ENCODE results near the gene ELAVL3. TPM values are rescaled to one million over a fixed set of nuclear protein-coding genes. Genes with fewer than 3 reads are reported as not detected.

Gene ELAVL3
- total RNA-seq, 6 donors from 2014 or later: 0.03 TPM; not detected in 5

DNA sequence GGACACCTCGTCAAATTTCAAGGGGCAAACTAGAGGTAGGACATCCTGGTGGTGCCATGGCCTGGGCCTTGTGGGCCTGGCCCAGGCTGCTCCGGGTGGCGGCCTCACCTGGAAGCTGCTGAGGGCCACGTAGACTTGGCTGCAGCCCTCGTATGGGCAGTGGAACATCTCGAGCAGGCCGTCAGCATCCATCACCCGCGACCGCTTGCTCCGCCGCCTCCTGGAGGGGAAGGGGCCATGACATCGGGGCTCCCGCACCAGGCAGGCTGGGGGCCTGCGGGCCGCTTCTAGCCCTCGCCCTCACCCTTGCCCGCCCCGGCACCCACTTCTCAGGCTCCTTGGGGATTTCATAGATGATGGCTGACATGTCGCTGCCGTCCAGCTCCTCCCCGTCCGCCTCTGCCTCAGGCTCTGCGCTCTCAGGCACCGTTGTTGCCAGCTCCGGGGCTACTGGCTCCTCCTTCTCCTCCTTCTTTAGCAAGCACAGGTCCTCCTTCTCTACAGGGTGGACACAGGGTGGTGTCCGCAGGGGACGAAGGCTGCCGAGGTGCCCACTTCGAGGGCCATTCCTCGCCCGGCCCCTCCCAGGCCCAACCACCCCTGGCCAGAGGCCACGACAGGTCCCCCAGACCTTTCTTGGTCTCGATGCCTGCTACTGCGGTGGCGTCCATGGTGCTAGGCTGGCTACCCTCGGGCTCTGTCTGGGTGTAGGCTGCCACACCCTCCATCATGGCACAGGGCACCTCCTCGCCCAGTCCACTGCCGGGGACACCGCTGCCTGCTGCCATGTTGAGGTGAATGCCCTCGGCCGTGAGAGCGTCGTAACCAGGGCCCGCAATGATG lies 6.0 kb upstream of the ELAVL3 start:
- H3K27me3 ChIP-seq: peaks cover 0 to 11% (median 7%) of the 10 kb centered on the region in 4 donors
- DNase-seq (peak in 1 of 2 donors; percentile 82), ATAC-seq (ENCODE audit: low FRiP score in 2 of 2) (no peak)
- no peak overlapping the region for H3K27ac ChIP-seq
- H3K9me3 ChIP-seq: no peaks in the 10 kb centered on the region
- H3K36me3 ChIP-seq: peaks cover 0 to 43% (median 15%) of the 10 kb centered on the region in 4 donors
- 93 to 94% methylated on average over 35 to 37 of the region's 45 CpGs for WGBS, 2 donors
- H3K4me1 ChIP-seq: peaks cover 15 to 20% (median 16%) of the 10 kb centered on the region in 4 donors
- TF ChIP-seq, protein P1, sequence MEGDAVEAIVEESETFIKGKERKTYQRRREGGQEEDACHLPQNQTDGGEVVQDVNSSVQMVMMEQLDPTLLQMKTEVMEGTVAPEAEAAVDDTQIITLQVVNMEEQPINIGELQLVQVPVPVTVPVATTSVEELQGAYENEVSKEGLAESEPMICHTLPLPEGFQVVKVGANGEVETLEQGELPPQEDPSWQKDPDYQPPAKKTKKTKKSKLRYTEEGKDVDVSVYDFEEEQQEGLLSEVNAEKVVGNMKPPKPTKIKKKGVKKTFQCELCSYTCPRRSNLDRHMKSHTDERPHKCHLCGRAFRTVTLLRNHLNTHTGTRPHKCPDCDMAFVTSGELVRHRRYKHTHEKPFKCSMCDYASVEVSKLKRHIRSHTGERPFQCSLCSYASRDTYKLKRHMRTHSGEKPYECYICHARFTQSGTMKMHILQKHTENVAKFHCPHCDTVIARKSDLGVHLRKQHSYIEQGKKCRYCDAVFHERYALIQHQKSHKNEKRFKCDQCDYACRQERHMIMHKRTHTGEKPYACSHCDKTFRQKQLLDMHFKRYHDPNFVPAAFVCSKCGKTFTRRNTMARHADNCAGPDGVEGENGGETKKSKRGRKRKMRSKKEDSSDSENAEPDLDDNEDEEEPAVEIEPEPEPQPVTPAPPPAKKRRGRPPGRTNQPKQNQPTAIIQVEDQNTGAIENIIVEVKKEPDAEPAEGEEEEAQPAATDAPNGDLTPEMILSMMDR (IDR thresholded peaks at IDR 0.05): no peak
- TF ChIP-seq POLR2AphosphoS5 (IDR thresholded peaks at IDR 0.05) (no peak), POLR2A (IDR thresholded peaks at IDR 0.05) (no peak)
- H3K4me3 ChIP-seq: no peak overlapping the region

DNA sequence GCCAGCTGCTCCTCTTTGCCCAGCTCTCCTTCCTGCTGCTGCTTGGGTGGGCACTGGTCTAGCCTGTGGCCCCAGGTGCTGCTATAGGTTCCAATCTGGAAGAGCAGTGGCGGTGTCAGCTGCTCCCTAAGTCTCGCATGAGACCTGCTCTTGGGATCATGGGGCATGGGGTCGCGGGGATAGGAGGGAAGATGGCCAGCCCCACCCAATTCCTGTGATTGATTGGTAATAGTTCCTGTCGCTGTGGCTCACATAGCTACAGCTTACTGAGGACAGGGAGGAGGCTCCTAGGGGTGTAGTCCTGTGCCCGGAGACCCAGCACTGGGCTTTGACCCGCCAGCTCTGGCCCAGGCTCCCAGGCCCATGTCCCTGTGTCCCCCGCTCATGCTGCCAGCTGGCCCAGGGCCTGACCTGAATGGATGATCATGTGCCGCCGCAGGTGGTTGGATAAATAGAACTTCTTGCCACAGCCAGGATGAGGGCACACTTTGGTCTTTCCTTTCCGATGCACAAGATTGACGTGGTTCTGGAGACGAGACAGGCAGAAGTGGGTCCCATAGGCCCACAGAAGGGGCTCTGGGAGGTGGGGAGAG lies 4.5 kb upstream of the ELAVL3 start:
- DNase-seq (no peak), ATAC-seq (ENCODE audit: low FRiP score in 2 of 2) (no peak)
- no peaks in the 10 kb centered on the region for H3K9me3 ChIP-seq
- H3K36me3 ChIP-seq: peaks cover 0 to 32% (median 12%) of the 10 kb centered on the region in 4 donors
- peaks cover 0 to 26% (median 20%) of the 10 kb centered on the region in 4 donors for H3K27me3 ChIP-seq
- peaks cover 18 to 35% (median 27%) of the 10 kb centered on the region in 4 donors for H3K4me1 ChIP-seq
- no peak overlapping the region for H3K27ac ChIP-seq
- no peak overlapping the region for H3K4me3 ChIP-seq
- 87 to 94% methylated on average over 4 to 12 of the region's 13 CpGs for WGBS, 2 donors
- TF ChIP-seq POLR2AphosphoS5 (IDR thresholded peaks at IDR 0.05): no peak

DNA sequence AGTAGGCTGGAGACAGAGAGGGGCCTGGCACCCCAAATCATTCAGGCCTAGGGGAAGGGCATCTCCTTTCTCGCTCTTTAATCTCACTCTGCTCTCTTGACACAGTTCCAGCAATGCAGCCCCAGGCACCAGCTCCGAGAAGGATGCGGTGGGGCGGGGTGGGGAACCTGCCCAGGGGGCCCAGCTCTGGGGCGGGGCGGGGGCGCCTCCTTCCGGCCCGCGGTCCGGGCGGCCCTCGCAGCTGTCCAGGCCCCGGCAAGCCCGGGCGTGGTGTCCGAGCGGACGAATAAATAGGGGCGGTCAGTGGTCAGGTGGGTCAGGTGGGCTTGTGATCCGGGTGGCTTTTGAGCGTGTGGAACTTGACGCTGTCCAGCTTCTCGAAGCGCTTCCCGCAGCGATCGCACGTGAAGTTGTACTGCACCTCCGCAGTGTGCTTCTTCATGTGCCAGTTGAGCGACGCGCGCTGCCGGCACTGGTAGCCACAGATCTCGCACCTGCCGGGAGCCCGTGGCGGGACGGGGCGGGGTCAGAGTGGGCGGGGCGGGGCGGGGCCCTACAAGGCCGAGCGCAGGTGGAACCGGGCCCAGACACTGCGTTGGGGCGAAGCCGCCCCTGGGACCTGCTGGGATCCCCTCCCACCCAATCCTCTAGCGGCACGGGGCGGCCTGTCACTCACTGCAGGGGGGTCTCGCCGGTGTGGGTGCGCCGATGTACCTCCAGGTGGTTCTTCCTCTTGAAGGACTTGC lies 2.7 kb upstream of the ELAVL3 start:
- TF ChIP-seq, protein P1 (IDR thresholded peaks at IDR 0.05): no peak
- no peak for TF ChIP-seq POLR2AphosphoS5 (IDR thresholded peaks at IDR 0.05)
- no peak for TF ChIP-seq POLR2A (IDR thresholded peaks at IDR 0.05)
- no peak for TF ChIP-seq EP300 (IDR thresholded peaks at IDR 0.05)
- peaks cover 0 to 25% (median 12%) of the 10 kb centered on the region in 4 donors for H3K36me3 ChIP-seq
- 83 to 90% methylated on average over 24 to 55 of the region's 57 CpGs for WGBS, 2 donors
- peak overlapping the region in 1 of 4 donors; percentile 23 for H3K27ac ChIP-seq
- H3K4me3 ChIP-seq: peak overlapping the region in 1 of 4 donors; percentile 46
- DNase-seq (peak in 1 of 2 donors; percentile 80), ATAC-seq (ENCODE audit: low FRiP score in 2 of 2) (no peak)
- H3K27me3 ChIP-seq: peaks cover 2 to 37% (median 30%) of the 10 kb centered on the region in 4 donors
- peaks cover 32 to 50% (median 40%) of the 10 kb centered on the region in 4 donors for H3K4me1 ChIP-seq
- no peaks in the 10 kb centered on the region for H3K9me3 ChIP-seq

DNA sequence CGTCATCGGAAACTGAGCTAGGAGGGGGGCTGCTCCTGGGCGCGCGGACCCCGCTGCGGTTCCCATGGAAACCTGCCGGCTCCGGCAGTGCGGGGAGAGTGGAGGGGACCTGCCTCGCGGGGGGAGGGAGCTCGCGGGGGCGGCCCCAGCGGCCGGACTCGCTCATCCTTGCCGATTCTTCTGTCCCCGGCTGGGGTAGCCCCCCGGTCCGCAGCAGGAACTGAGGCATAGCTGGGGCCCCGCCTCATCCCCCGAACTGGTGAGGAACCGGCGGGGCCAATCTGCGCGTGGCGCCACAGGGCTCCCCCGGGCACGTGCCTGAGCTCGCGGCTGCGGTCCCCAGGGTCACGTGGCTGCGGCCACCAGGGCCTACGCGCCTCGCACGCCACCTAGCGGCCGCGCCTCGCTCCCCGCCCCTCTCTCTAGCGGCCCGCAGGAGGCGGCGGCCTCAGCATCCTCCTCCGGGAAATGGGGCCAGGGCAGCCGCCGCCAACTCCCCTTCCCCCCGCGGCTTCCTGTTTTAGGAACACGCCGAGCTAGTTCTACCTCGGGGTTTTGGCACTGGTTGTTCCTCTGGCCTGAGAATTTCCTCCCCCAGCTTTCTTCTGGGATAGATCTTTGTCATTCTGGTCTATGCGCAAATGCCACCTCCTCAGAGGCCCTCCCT lies 1.7 kb upstream of the ELAVL3 start:
- Histone ChIP-seq H3K9me3 (no peaks in the 10 kb centered on the region), H3K4me1 (peaks cover 32 to 50% (median 40%) of the 10 kb centered on the region in 4 donors), H3K27ac (peak overlapping the region in 2 of 4 donors; percentile 23), H3K4me3 (peak overlapping the region in 3 of 4 donors; percentile 27 to 46 (median 37)), H3K36me3 (peaks cover 0 to 24% (median 11%) of the 10 kb centered on the region in 4 donors), H3K27me3 (peaks cover 2 to 37% (median 30%) of the 10 kb centered on the region in 4 donors)
- peak; percentile 86 to 98 for DNase-seq
- WGBS, 2 donors: 4 to 30% methylated on average over 1 to 16 of the region's 58 CpGs
- peak; percentile 52 to 74 for TF ChIP-seq POLR2AphosphoS5 (IDR thresholded peaks at IDR 0.05)
- TF ChIP-seq, protein P1 (IDR thresholded peaks at IDR 0.05): peak; percentile 95 to 99 (median 99)
- peak in 1 of 4 donors; percentile 16 for TF ChIP-seq EP300 (IDR thresholded peaks at IDR 0.05)
- peak in 2 of 4 donors; percentile 18 for TF ChIP-seq POLR2A (IDR thresholded peaks at IDR 0.05)
- ATAC-seq (ENCODE audit: low FRiP score in 2 of 2): peak; percentile 88 to 91

Measured in upper lobe of left lung (tissue), 6 donors.